HG02840 (cell line): ENCODE results near the gene BRINP3.

ENCODE experiments used
- ATAC-seq: cut with Tn5 transposase; IDR thresholded peaks from one replicate; pipeline ENCODE4 v1.9.1; 2021; ENCODE audit warnings: mild to moderate bottlenecking, moderate library complexity, moderate number of reproducible peaks; ENCODE audit not compliant: unreplicated experiment, low FRiP score

Gene BRINP3

GRCh38 chr1:190205713-190206112, 272.0 kb downstream of the BRINP3 start:
- ATAC-seq, result no peak

DNA sequence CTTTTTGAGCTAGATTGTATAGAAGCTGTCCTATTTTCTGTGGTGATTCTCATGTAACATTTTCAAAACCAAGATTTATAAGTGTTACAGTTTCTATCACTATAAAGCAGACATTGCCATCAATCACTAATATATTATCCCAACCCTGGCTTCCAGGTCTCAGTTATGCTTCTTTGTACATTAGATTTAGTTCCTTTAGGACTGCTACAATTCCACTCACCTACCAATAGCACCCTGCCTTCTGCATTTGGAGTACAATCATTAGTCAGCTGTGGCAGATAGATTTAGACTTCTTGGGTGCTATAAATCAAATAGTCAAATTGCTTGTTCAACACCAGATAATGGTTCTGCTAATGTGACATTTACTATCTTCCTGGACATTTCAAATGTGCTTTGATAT, 281.6 kb downstream of the BRINP3 start:
- no peak for ATAC-seq

DNA sequence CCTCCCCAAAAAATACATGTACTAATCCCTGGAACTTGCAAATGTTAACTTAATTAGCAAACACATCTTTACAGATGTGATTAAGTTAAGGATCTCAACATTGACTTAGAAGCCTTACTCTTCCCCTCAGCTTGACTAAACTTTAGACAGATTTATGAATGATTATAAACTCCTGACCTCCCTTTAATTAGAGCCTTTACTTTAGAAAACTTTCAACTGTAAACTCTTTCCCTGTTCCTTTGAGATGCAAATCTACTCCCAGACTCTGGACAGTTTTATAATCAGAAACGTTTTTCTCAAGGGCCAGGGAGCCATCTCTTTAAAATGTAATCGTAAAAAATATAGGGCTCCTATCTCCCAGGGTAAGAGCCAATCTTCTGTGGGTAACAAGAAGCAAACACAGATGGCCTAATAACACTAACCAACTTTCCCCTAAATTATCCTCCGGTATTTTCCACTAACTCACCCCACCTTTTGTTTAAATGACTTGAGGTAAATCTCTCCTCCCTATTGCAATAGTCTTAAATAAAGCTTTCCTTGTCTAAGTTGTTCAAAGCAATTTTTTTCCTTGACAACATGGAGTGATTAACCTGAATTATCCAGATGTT, 284.1 kb downstream of the BRINP3 start:
- ATAC-seq, result no peak

DNA sequence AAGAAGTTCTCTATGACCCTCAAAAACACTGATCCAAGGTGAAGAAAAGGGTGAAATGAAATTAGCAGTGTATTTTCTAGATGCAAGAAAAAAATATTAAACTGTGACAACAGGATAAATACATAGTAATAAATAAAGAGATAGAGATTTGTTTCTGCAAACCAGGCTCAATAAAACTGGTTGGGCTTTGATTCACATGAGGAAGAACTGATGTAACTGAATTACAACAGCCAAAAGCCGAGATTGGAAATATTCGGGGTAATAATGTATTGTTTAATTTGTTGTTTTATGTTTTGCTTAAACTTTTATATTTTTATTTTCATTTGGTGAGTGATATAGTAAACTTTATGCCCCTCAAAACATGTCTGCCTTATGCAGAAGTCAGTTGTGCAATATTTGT, 285.0 kb downstream of the BRINP3 start:
- no peak for ATAC-seq

- ATAC-seq, result no peak
Measured at GRCh38 chr1:190183588-190183987, 294.1 kb downstream of the BRINP3 start.

GRCh38 chr1:190179817-190180216, 297.8 kb downstream of the BRINP3 start:
- no peak for ATAC-seq

- no peak for ATAC-seq
Measured at GRCh38 chr1:190178827-190179226, 298.8 kb downstream of the BRINP3 start.

GRCh38 chr1:190177555-190177954, 300.1 kb downstream of the BRINP3 start:
- no peak for ATAC-seq

- no peak for ATAC-seq
Measured at GRCh38 chr1:190176776-190177175, 300.9 kb downstream of the BRINP3 start.

GRCh38 chr1:190175320-190175719, 302.3 kb downstream of the BRINP3 start:
- no peak for ATAC-seq

- ATAC-seq, result no peak
Measured at GRCh38 chr1:190172651-190173430, 304.8 kb downstream of the BRINP3 start.

DNA sequence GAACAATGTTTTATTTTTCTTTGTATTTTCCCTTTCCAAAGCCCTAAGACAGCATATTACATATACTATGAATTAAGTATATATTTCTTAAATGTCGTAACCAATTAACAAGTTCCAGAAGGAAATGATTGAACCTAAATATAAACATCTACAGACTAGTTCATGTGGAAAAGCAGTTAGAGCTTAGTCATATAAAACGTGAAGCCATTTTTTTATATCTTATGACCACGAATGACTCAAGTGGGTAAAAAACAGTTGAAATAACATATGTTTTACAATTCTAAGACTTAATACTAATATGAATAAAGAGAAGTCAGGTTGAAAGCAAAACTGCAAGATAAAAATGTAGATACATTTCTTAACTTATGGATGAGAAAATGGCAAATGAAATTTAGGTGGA, 307.3 kb downstream of the BRINP3 start:
- ATAC-seq, result no peak

- ATAC-seq, result no peak
Measured at GRCh38 chr1:190169311-190170067, 308.2 kb downstream of the BRINP3 start.

- no peak for ATAC-seq
Measured at GRCh38 chr1:190168893-190169280, 308.8 kb downstream of the BRINP3 start.

- ATAC-seq, result no peak
Measured at GRCh38 chr1:190168116-190168892, 309.4 kb downstream of the BRINP3 start.

DNA sequence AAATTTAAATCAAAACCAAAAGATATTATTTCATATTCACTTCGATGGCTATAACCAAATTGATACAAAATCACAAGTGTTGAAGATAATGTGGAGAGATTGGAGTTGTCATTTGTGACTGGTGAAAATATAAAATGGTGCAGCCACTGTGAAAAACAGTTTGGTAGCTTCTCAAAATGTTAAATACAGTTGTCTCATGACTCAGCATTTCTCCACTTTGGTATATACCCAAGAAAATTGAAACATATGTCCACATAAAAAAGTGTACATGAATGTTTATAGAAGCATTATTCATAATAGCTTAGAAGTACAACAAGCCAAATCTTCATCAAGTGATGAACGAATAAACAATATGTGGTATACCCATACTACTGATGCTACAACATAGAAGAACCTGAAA, 318.5 kb downstream of the BRINP3 start:
- no peak for ATAC-seq

DNA sequence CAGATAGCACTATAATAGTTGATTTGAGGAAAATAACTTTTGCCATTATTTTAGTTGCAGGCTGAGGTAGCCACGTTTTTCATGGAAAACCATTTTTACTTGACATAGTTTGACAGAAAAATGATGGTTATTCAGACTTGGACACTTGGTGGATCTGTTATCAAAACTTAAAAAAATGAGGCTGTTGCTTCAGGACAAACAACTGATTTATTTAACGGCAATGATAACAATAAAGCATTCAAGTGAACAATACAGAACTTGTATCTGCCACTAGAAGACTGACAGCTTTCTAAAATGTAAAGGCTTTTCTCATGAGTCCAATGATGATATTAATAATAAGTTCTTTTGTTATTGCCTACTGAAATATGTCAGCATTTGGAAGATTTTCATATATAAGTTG, 322.9 kb downstream of the BRINP3 start:
- ATAC-seq, result no peak

- no peak for ATAC-seq
Measured at GRCh38 chr1:190147616-190148015, 330.0 kb downstream of the BRINP3 start.

DNA sequence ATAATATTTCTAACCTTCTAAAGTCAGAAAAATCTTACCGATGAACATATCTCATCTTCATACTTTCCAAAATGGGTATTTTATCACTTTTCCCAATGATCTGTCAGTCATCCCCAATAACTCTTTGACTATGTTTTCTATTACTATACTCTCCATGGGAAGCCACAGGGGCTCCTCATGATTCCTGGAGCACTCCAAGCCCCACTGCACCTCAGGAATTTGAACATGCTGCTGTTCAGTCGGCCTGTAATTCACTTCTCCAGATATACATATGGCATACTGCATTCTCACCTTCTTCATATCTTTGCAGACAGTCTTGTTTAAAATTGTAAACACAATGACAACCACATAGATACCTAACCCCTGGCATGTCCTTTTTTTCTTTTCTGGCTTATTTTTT, 333.0 kb downstream of the BRINP3 start:
- ATAC-seq, result no peak

DNA sequence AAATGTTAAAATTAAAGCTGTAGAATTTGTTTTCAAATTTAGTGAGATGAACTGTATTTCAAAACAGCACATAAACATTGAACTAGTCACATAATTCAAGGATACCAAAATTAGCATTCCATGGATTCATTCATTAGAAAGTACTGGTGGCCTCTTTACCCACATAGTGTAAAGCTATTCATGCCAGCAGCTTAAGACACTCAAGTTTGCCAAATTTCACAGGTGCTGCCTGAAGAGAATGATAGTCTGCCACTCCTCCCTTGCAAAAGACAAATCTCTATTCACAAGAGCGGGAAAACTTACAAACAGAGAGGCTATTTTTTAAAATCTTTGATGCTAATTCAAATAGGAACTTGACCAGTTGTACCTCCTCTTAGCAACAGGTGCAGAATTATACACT, 337.0 kb downstream of the BRINP3 start:
- ATAC-seq, result no peak

GRCh38 chr1:190138702-190139101, 339.0 kb downstream of the BRINP3 start:
- no peak for ATAC-seq
